Erythroblast (primary cell): Measurements from ENCODE around the gene REM2.
"Not testable (repeated sequence)": the region's sequence is repeated elsewhere in the genome, so short reads cannot be mapped to it uniquely, and the experiment has no call there.

Experiments used
- DNase-seq, 2 experiments: peaks; one replicate each; lab custom pipeline; 2025; lab: John Stamatoyannopoulos, UW
- GATA1 ChIP-seq: IDR thresholded peaks from 2 replicates; pipeline ENCODE4 v1.6.1; 2011; ENCODE audit warnings: low read depth, mild to moderate bottlenecking, control low read depth, low read length, moderate library complexity
- POLR2A ChIP-seq: IDR thresholded peaks from 2 replicates; pipeline ENCODE4 v1.6.1; 2011; ENCODE audit warnings: mild to moderate bottlenecking, low read length

Gene REM2

GRCh38 chr14:22844221-22845102, 38.6 kb upstream of the REM2 start:
- DNase-seq, result no peak

GRCh38 chr14:22845103-22845394, 38.0 kb upstream of the REM2 start:
- DNase-seq, result no peak
- TF ChIP-seq POLR2A (no peak), GATA1 (no peak)

More at GRCh38 chr14:22844221-22845102, 38.6 kb upstream of the REM2 start:
- TF ChIP-seq GATA1 (no peak), POLR2A (no peak)

- TF ChIP-seq POLR2A (no peak), GATA1 (no peak)
- no peak for DNase-seq
These were observed 37.0 kb upstream of the REM2 start for GRCh38 chr14:22845821-22846625.

- no peak for TF ChIP-seq POLR2A
- TF ChIP-seq GATA1, result no peak
- DNase-seq, result no peak
These were observed 36.2 kb upstream of the REM2 start for GRCh38 chr14:22846811-22847307.

- no peak for DNase-seq
These were observed 35.2 kb upstream of the REM2 start for GRCh38 chr14:22847661-22848341.

GRCh38 chr14:22848351-22849164, 34.5 kb upstream of the REM2 start:
- DNase-seq, result no peak
- TF ChIP-seq POLR2A (no peak), GATA1 (no peak)

More at GRCh38 chr14:22847661-22848341, 35.2 kb upstream of the REM2 start:
- no peak for TF ChIP-seq POLR2A
- TF ChIP-seq GATA1, result no peak

- TF ChIP-seq GATA1 (no peak), POLR2A (no peak)
- no peak for DNase-seq
These were observed 33.7 kb upstream of the REM2 start for GRCh38 chr14:22849212-22849819.

- TF ChIP-seq GATA1 (no peak), POLR2A (no peak)
- DNase-seq, result no peak
These were observed 31.9 kb upstream of the REM2 start for GRCh38 chr14:22850944-22851764.

GRCh38 chr14:22852178-22852577, 30.8 kb upstream of the REM2 start:
- DNase-seq, result not testable (repeated sequence)

- TF ChIP-seq POLR2A, result no peak
- no peak for DNase-seq
These were observed 30.5 kb upstream of the REM2 start for GRCh38 chr14:22852599-22852939.

GRCh38 chr14:22852940-22853767, 29.9 kb upstream of the REM2 start:
- TF ChIP-seq GATA1 (no peak), POLR2A (no peak)
- peak; percentile 82 to 92 for DNase-seq

- not testable (repeated sequence) for DNase-seq
These were observed 28.7 kb upstream of the REM2 start for GRCh38 chr14:22854296-22854695.
